Measurements from ENCODE around the gene CD274.
A peak's percentile ranks its signal among the peaks of the same experiment; 100 is the strongest.
"Not testable (repeated sequence)": the region's sequence is repeated elsewhere in the genome, so short reads cannot be mapped to it uniquely, and the experiment has no call there.

CD274 gene

GRCh38 chr9:5478206-5478605 lies 27.9 kb downstream of the CD274 start:
- no peak for TF ChIP-seq ZNF274 (IDR thresholded peaks at IDR 0.05; ENCODE audit: low read depth, low read length)
- H3K4me3 ChIP-seq (ENCODE audit: low read length): no peak overlapping the region

GRCh38 chr9:5479994-5480694 lies 29.8 kb downstream of the CD274 start:
- no peak for TF ChIP-seq ZNF274 (IDR thresholded peaks at IDR 0.05; ENCODE audit: low read depth, low read length)
- H3K4me3 ChIP-seq (ENCODE audit: low read length): no peak overlapping the region

GRCh38 chr9:5480919-5481318 lies 30.6 kb downstream of the CD274 start:
- no peak for TF ChIP-seq ZNF274 (IDR thresholded peaks at IDR 0.05; ENCODE audit: low read depth, low read length)
- no peak overlapping the region for H3K4me3 ChIP-seq (ENCODE audit: low read length)

GRCh38 chr9:5481322-5482040 lies 31.1 kb downstream of the CD274 start:
- H3K4me3 ChIP-seq (ENCODE audit: low read length): no peak overlapping the region

GRCh38 chr9:5482194-5482593 lies 31.9 kb downstream of the CD274 start:
- TF ChIP-seq ZNF274 (IDR thresholded peaks at IDR 0.05; ENCODE audit: low read depth, low read length): no peak
- no peak overlapping the region for H3K4me3 ChIP-seq (ENCODE audit: low read length)

More at GRCh38 chr9:5481322-5482040, 31.1 kb downstream of the CD274 start:
- no peak for TF ChIP-seq ZNF274 (IDR thresholded peaks at IDR 0.05; ENCODE audit: low read depth, low read length)

- no peak for TF ChIP-seq ZNF274 (IDR thresholded peaks at IDR 0.05; ENCODE audit: low read depth, low read length)
- H3K4me3 ChIP-seq (ENCODE audit: low read length): no peak overlapping the region
Measured at GRCh38 chr9:5483306-5483705, 33.0 kb downstream of the CD274 start.

GRCh38 chr9:5485378-5486085 lies 35.2 kb downstream of the CD274 start:
- no peak overlapping the region for H3K4me3 ChIP-seq (ENCODE audit: low read length)
- TF ChIP-seq ZNF274 (IDR thresholded peaks at IDR 0.05; ENCODE audit: low read depth, low read length): no peak

GRCh38 chr9:5486988-5487387 lies 36.6 kb downstream of the CD274 start:
- TF ChIP-seq ZNF274 (IDR thresholded peaks at IDR 0.05; ENCODE audit: low read depth, low read length): no peak

GRCh38 chr9:5488221-5489008 lies 38.1 kb downstream of the CD274 start:
- no peak overlapping the region for H3K4me3 ChIP-seq (ENCODE audit: low read length)
- no peak for TF ChIP-seq ZNF274 (IDR thresholded peaks at IDR 0.05; ENCODE audit: low read depth, low read length)

More at GRCh38 chr9:5486988-5487387, 36.6 kb downstream of the CD274 start:
- no peak overlapping the region for H3K4me3 ChIP-seq (ENCODE audit: low read length)

- TF ChIP-seq ZNF274 (IDR thresholded peaks at IDR 0.05; ENCODE audit: low read depth, low read length): no peak
- H3K4me3 ChIP-seq (ENCODE audit: low read length): no peak overlapping the region
Measured at GRCh38 chr9:5489630-5490490, 39.5 kb downstream of the CD274 start.

GRCh38 chr9:5492965-5493678 lies 42.8 kb downstream of the CD274 start:
- H3K4me3 ChIP-seq (ENCODE audit: low read length): peak overlapping the region; percentile 39; the same call in 1 of the 2 replicates
- TF ChIP-seq ZNF274 (IDR thresholded peaks at IDR 0.05; ENCODE audit: low read depth, low read length): no peak

GRCh38 chr9:5493679-5494511 lies 43.6 kb downstream of the CD274 start:
- peak overlapping the region; percentile 42; the same call in 1 of the 2 replicates for H3K4me3 ChIP-seq (ENCODE audit: low read length)
- TF ChIP-seq ZNF274 (IDR thresholded peaks at IDR 0.05; ENCODE audit: low read depth, low read length): no peak

GRCh38 chr9:5494765-5495164 lies 44.4 kb downstream of the CD274 start:
- not testable (repeated sequence) for H3K4me3 ChIP-seq (ENCODE audit: low read length)
